Endothelial cell of umbilical vein (primary cell): ENCODE measurements around the gene SMIM12. TPM values are rescaled to one million over a fixed set of nuclear protein-coding genes. Genes with fewer than 3 reads are reported as not detected.
"Not testable (repeated sequence)": the region's sequence is repeated elsewhere in the genome, so short reads cannot be mapped to it uniquely, and the experiment has no call there.

Experiments
- BruUV-seq: library from RNA; stranded (reverse); fragments of 400-500 nt; replicated peaks from 2 replicates; lab custom pipeline; 2021; lab: Mats Ljungman, UMichigan
- CTCF ChIA-PET: fragments of 300-600, 350-600 bp; sonication (Branson Sonifier 250); formaldehyde crosslinking; loops from one replicate; lab custom pipeline; 2021; ENCODE audit warnings: antibody characterized with exemption, inconsistent platforms; lab: Charles Lee
- POLR2A ChIA-PET: fragments of 300-600, 350-600 bp; sonication (Branson Sonifier 250); formaldehyde crosslinking; loops from one replicate; lab custom pipeline; 2021; ENCODE audit warnings: antibody characterized with exemption, inconsistent platforms; lab: Charles Lee
- DNase-seq: peaks from one replicate; pipeline ENCODE4 v3.0.0-alpha.2; 2011; ENCODE audit warnings: low read depth, low spot score
- FAIRE-seq: peaks from 2 replicates; lab custom pipeline; 2011; peaks lifted over from hg19 to GRCh38; lab: Jason Lieb, UNC
- H2AFZ ChIP-seq: 2 replicates; pipeline ENCODE4 v1.6.0; 2012; ENCODE audit warnings: low read depth, low read length, control low read depth, inconsistent platforms
- H3K27ac ChIP-seq: 2 replicates; pipeline ENCODE4 v1.5.1; 2011; ENCODE audit warnings: low read depth, mild to moderate bottlenecking, control low read depth, low read length, moderate library complexity; ENCODE audit not compliant: insufficient read depth
- H3K27me3 ChIP-seq, 2 experiments: 2 replicates each; pipeline versions ENCODE4 v1.6.0 to v1.6.1; 2011; ENCODE audit warnings: low read length in 2 of 2, mixed read lengths in 1 of 2; ENCODE audit not compliant: control insufficient read depth in 2 of 2, insufficient read depth in 2 of 2
- H3K36me3 ChIP-seq, 2 experiments: 2 replicates in 1 of 2; 3 replicates in 1 of 2; pipeline ENCODE4 v1.5.1; 2011; ENCODE audit warnings: low read length in 2 of 2, mild to moderate bottlenecking in 1 of 2, moderate library complexity in 1 of 2; ENCODE audit not compliant: control insufficient read depth in 2 of 2, insufficient read depth in 2 of 2; ENCODE audit errors: extremely low read depth in 1 of 2
- H3K4me1 ChIP-seq: 3 replicates; pipeline ENCODE4 v1.5.1; 2011; ENCODE audit warnings: mild to moderate bottlenecking, low read length; ENCODE audit not compliant: control insufficient read depth, insufficient read depth; ENCODE audit errors: extremely low read depth
- H3K4me2 ChIP-seq: 2 replicates; pipeline ENCODE4 v1.6.1; 2011; ENCODE audit warnings: low read length, control low read depth, mixed read lengths; ENCODE audit not compliant: insufficient read depth
- H3K4me3 ChIP-seq, 3 experiments: fragments of 200-600 bp in 1 of 3; sonication (generic), shearing (Covaris generic) in 1 of 3; replicated peaks in 1 of 3; 2 replicates each; pipeline ENCODE4 v1.5.1; 2011 to 2016; ENCODE audit warnings: control low read depth in 3 of 3, low read length in 3 of 3, mild to moderate bottlenecking in 2 of 3, inconsistent platforms in 1 of 3, low read depth in 1 of 3, moderate library complexity in 1 of 3; ENCODE audit not compliant: insufficient read depth in 1 of 3
- H3K79me2 ChIP-seq: 2 replicates; pipeline ENCODE4 v1.6.0; 2012; ENCODE audit warnings: low read length, inconsistent platforms; ENCODE audit not compliant: control insufficient read depth, insufficient read depth
- H3K9ac ChIP-seq: replicated peaks from 2 replicates; pipeline ENCODE3; 2011; ENCODE audit warnings: low read length, control low read depth; ENCODE audit not compliant: insufficient read depth; ENCODE audit errors: extremely low read depth
- H3K9me1 ChIP-seq: replicated peaks from 3 replicates; pipeline ENCODE4 v1.6.0; 2011; ENCODE audit warnings: mild to moderate bottlenecking, low read length; ENCODE audit not compliant: control insufficient read depth, insufficient read depth; ENCODE audit errors: extremely low read depth
- H3K9me3 ChIP-seq: replicated peaks from 2 replicates; pipeline ENCODE4 v1.5.1; 2012; ENCODE audit warnings: low read length, inconsistent platforms; ENCODE audit not compliant: control insufficient read depth, insufficient read depth
- H4K20me1 ChIP-seq: replicated peaks from 2 replicates; pipeline ENCODE3; 2011; ENCODE audit warnings: mild to moderate bottlenecking, low read length; ENCODE audit not compliant: control insufficient read depth, insufficient read depth; ENCODE audit errors: extremely low read depth
- JUN ChIP-seq: IDR thresholded peaks from 2 replicates; pipeline ENCODE4 v1.6.1; 2011; ENCODE audit warnings: borderline replicate concordance, low read depth; ENCODE audit not compliant: insufficient read length, insufficient read depth
- MYC ChIP-seq: IDR thresholded peaks from one replicate; pipeline ENCODE4 v1.6.1; 2011; ENCODE audit warnings: mild to moderate bottlenecking, low read depth, low read length
- POLR2AphosphoS5 ChIP-seq: IDR thresholded peaks from 2 replicates; pipeline ENCODE4 v1.6.1; 2012; ENCODE audit warnings: low read depth, mild to moderate bottlenecking, control low read depth, low read length, moderate library complexity; ENCODE audit not compliant: insufficient read depth
- dilution Hi-C: fragments of 300-500 bp; cut with MboI; formaldehyde crosslinking; loops from one replicate; pipeline ENCODE4 v1.15.0; 2019; ENCODE audit warnings: low sequenced_read_pairs; ENCODE audit not compliant: extremely low pct_ligation_motif_present
- intact Hi-C: fragments of 100-400 bp; cut with micrococcal nuclease; formaldehyde crosslinking; loops from one replicate; pipeline ENCODE4 v1.10.0; 2022
- polyA plus RNA-seq, 4 experiments: library from polyadenylated mRNA; depleted of rRNA in 3 of 4; stranded (reverse) in 3 of 4; unstranded in 1 of 4; fragments of >200 nt; gene quantifications; 2 replicates each; pipeline versions ENCODE4 v1.2.1 to v1.2.3, GENCODE V29; 2011 to 2012; ENCODE audit warnings: missing spikeins in 1 of 4
- total RNA-seq: library from RNA; stranded (reverse); gene quantifications from 2 replicates; pipeline ENCODE4 v1.2.3, GENCODE V29; 2021
- TF ChIP-seq, protein P1 (sequence below), 2 donors: IDR thresholded peaks; 1 replicate in 1 of 2; 2 replicates in 1 of 2; pipeline ENCODE4 v1.5.1; 2011; ENCODE audit warnings: low read length in 2 of 2, mild to moderate bottlenecking in 2 of 2, moderate library complexity in 2 of 2, control low read depth in 1 of 2, inconsistent platforms in 1 of 2, low read depth in 1 of 2; ENCODE audit not compliant: insufficient read depth in 1 of 2; ENCODE audit errors: extremely low read depth in 1 of 2

SMIM12 gene
- total and polyA plus RNA-seq, 2 donors (not counting 3 experiments of a cell fraction or from before 2014, with no cell fraction given) = 66.2 to 85.9 TPM

- intact Hi-C loops = no loop called here
- FAIRE-seq = no peak
- H3K9me1 ChIP-seq = peaks cover 2% of the 10 kb centered on the region
- no peaks in the 10 kb centered on the region for H4K20me1 ChIP-seq
- H3K79me2 ChIP-seq = no peaks in the 10 kb centered on the region
- H3K27ac ChIP-seq = no peak overlapping the region
- no peak overlapping the region for H3K4me3 ChIP-seq
- BruUV-seq = no TSS peak
- H3K36me3 ChIP-seq = no peaks in the 10 kb centered on the region
- H2AFZ ChIP-seq = no peak overlapping the region
- no peak for DNase-seq
- H3K4me2 ChIP-seq = no peak overlapping the region
- dilution Hi-C loops = no loop called here
- no peaks in the 10 kb centered on the region for H3K27me3 ChIP-seq
- H3K4me1 ChIP-seq = no peaks in the 10 kb centered on the region
- H3K9ac ChIP-seq = no peak overlapping the region
- ChIA-PET CTCF (interaction anchor here (1.3 to 1.7 kb wide), 3 partner anchors 15 to 36 kb away, joined by 3 to 5 read pairs (median 3); no protein-coding TSS in a partner anchor), POLR2A (no interaction called here)
- H3K9me3 ChIP-seq = no peaks in the 10 kb centered on the region
- TF ChIP-seq JUN = no peak
- TF ChIP-seq, protein P1, sequence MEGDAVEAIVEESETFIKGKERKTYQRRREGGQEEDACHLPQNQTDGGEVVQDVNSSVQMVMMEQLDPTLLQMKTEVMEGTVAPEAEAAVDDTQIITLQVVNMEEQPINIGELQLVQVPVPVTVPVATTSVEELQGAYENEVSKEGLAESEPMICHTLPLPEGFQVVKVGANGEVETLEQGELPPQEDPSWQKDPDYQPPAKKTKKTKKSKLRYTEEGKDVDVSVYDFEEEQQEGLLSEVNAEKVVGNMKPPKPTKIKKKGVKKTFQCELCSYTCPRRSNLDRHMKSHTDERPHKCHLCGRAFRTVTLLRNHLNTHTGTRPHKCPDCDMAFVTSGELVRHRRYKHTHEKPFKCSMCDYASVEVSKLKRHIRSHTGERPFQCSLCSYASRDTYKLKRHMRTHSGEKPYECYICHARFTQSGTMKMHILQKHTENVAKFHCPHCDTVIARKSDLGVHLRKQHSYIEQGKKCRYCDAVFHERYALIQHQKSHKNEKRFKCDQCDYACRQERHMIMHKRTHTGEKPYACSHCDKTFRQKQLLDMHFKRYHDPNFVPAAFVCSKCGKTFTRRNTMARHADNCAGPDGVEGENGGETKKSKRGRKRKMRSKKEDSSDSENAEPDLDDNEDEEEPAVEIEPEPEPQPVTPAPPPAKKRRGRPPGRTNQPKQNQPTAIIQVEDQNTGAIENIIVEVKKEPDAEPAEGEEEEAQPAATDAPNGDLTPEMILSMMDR (IDR thresholded peaks at IDR 0.05; ENCODE audit: extremely low read depth in 1 of 2, insufficient read depth in 1 of 2, low read depth in 1 of 2, low read length in 2 of 2) = no peak
- TF ChIP-seq MYC = no peak
- no peak for TF ChIP-seq POLR2AphosphoS5
These were observed 43.2 kb downstream of the SMIM12 start for GRCh38 chr1:34816332-34816731.

DNA sequence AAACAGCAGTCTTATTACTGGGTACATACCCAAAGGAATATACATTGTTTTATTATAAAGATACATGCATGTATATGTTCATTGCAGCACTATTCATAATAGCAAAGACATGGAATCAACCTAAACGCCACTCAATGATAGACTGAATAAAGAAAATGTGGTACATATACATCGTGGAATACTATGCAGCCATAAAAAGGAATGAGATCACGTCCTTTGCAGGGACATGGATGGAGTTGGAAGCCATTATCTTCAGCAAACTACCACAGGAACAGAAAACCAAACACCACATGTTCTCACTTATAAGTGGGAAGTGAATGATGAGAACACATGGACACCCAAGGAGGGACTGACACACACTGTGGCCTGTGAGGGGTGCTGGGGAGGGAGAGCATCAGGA, 48.8 kb downstream of the SMIM12 start:
- H3K9ac ChIP-seq, H4K20me1 ChIP-seq, H3K9me3 ChIP-seq, H3K27me3 ChIP-seq, dilution Hi-C loops, H2AFZ ChIP-seq, DNase-seq, BruUV-seq, POLR2A ChIA-PET, H3K4me2 ChIP-seq, intact Hi-C loops, H3K27ac ChIP-seq, H3K9me1 ChIP-seq, H3K36me3 ChIP-seq, H3K4me1 ChIP-seq, CTCF ChIA-PET, H3K79me2 ChIP-seq, H3K4me3 ChIP-seq, FAIRE-seq: not testable (repeated sequence)
